Fibroblast of skin of back (primary cell): ENCODE results near the gene SLC10A3.

Source experiments
- DNase-seq: peaks from one replicate; pipeline ENCODE4 v3.0.0-alpha.2; 2013

SLC10A3 gene

GRCh38 chrX:154462396-154462795 lies 28.0 kb downstream of the SLC10A3 start:
- DNase-seq: no peak

- no peak for DNase-seq
Observed at GRCh38 chrX:154460326-154460725, 30.1 kb downstream of the SLC10A3 start.

GRCh38 chrX:154459832-154460231 lies 30.6 kb downstream of the SLC10A3 start:
- DNase-seq: peak; percentile 4

GRCh38 chrX:154458954-154459778 lies 31.3 kb downstream of the SLC10A3 start:
- peak; percentile 60 for DNase-seq

- DNase-seq: peak; percentile 43
Observed at GRCh38 chrX:154458116-154458953, 32.1 kb downstream of the SLC10A3 start, which contains the start of gene PLXNA3. PLXNA3 (plus strand) TSS chrX:154458281; CDS start chrX:154460184, 1,903 bp downstream.

- peak; percentile 6 for DNase-seq
Observed at GRCh38 chrX:154457491-154458115, 32.8 kb downstream of the SLC10A3 start.

GRCh38 chrX:154452823-154453222 lies 37.6 kb downstream of the SLC10A3 start:
- DNase-seq: no peak

GRCh38 chrX:154450312-154450711 lies 40.1 kb downstream of the SLC10A3 start:
- no peak for DNase-seq

- no peak for DNase-seq
Observed at GRCh38 chrX:154449618-154450017, 40.8 kb downstream of the SLC10A3 start.

GRCh38 chrX:154448484-154448883 lies 41.9 kb downstream of the SLC10A3 start:
- no peak for DNase-seq

GRCh38 chrX:154446430-154446829 lies 44.0 kb downstream of the SLC10A3 start:
- DNase-seq: no peak

- DNase-seq: no peak
Observed at GRCh38 chrX:154445776-154446175, 44.7 kb downstream of the SLC10A3 start.

- no peak for DNase-seq
Observed at GRCh38 chrX:154444755-154445246, 45.6 kb downstream of the SLC10A3 start.

- peak; percentile 68 for DNase-seq
Observed at GRCh38 chrX:154443992-154444754, 46.3 kb downstream of the SLC10A3 start, which contains the start of gene FAM50A. FAM50A (plus strand) TSS chrX:154444141; CDS start chrX:154444236, 95 bp downstream.

GRCh38 chrX:154443479-154443910 lies 46.9 kb downstream of the SLC10A3 start:
- no peak for DNase-seq

- DNase-seq: no peak
Observed at GRCh38 chrX:154441984-154442707, 48.3 kb downstream of the SLC10A3 start.

- no peak for DNase-seq
Observed at GRCh38 chrX:154441564-154441963, 48.9 kb downstream of the SLC10A3 start.

- DNase-seq: no peak
Observed at GRCh38 chrX:154440623-154441357, 49.6 kb downstream of the SLC10A3 start.

- no peak for DNase-seq
Observed at GRCh38 chrX:154439841-154440240, 50.6 kb downstream of the SLC10A3 start.
